ENCODE data around the gene TMEM54. TPM values are rescaled to one million over a fixed set of nuclear protein-coding genes. Genes with fewer than 3 reads are reported as not detected.
A peak's percentile ranks its signal among the peaks of the same experiment; 100 is the strongest.

The TMEM54 gene
- total and polyA plus RNA-seq, 2 experiments from 2014 or later, result 24.8 to 64.7 TPM

- 53% methylated on average over 6 of the region's 6 CpGs for whole genome bisulfite sequencing (ENCODE audit: low lambda C conversion rate, missing lambda C conversion rate)
- H3K4me1 ChIP-seq (ENCODE audit: insufficient read depth), result peaks cover 19% of the 10 kb centered on the region
- no peak overlapping the region for H3K4me2 ChIP-seq
- H3K79me2 ChIP-seq, result no peaks in the 10 kb centered on the region
- no peak overlapping the region for H2AFZ ChIP-seq
- TF ChIP-seq EZH2phosphoT487 (IDR thresholded peaks at IDR 0.05; ENCODE audit: low read depth, severe bottlenecking, unreplicated experiment) (no peak), EZH2 (IDR thresholded peaks at IDR 0.05; ENCODE audit: borderline replicate concordance) (no peak), CTCF (IDR thresholded peaks at IDR 0.05; ENCODE audit: poor library complexity) (no peak)
- H3K27me3 ChIP-seq, result no peaks in the 10 kb centered on the region
- no peak overlapping the region for H3K27ac ChIP-seq
- no peaks in the 10 kb centered on the region for H3K9me2 ChIP-seq (replicated peaks; ENCODE audit: insufficient read depth)
- H3K9me3 ChIP-seq (ENCODE audit: low read depth), result no peaks in the 10 kb centered on the region
- no peak for DNase-seq (ENCODE audit: low spot score)
- H3K4me3 ChIP-seq, result no peak overlapping the region
- H3K36me3 ChIP-seq (replicated peaks; ENCODE audit: insufficient read depth, low read depth), result no peaks in the 10 kb centered on the region
- no peaks in the 10 kb centered on the region for H4K20me1 ChIP-seq (ENCODE audit: insufficient read depth, poor library complexity, severe bottlenecking)
Measured at GRCh38 chr1:32926562-32926961, 25.4 kb upstream of the TMEM54 start.

GRCh38 chr1:32925403-32926162 lies 24.4 kb upstream of the TMEM54 start:
- no peak for TF ChIP-seq EZH2 (IDR thresholded peaks at IDR 0.05; ENCODE audit: borderline replicate concordance)
- TF ChIP-seq CTCF (IDR thresholded peaks at IDR 0.05; ENCODE audit: poor library complexity), result no peak
- no peak for TF ChIP-seq EZH2phosphoT487 (IDR thresholded peaks at IDR 0.05; ENCODE audit: low read depth, severe bottlenecking, unreplicated experiment)
- Histone ChIP-seq H3K4me2 (peak overlapping the region; percentile 67), H3K27me3 (no peaks in the 10 kb centered on the region), H3K4me3 (no peak overlapping the region), H3K4me1 (ENCODE audit: insufficient read depth) (peaks cover 19% of the 10 kb centered on the region), H3K9me3 (ENCODE audit: low read depth) (no peaks in the 10 kb centered on the region), H3K27ac (peak overlapping the region; percentile 59), H3K9me2 (replicated peaks; ENCODE audit: insufficient read depth) (no peaks in the 10 kb centered on the region), H4K20me1 (ENCODE audit: insufficient read depth, poor library complexity, severe bottlenecking) (no peaks in the 10 kb centered on the region), H3K79me2 (no peaks in the 10 kb centered on the region), H2AFZ (peak overlapping the region; percentile 53), H3K36me3 (replicated peaks; ENCODE audit: insufficient read depth, low read depth) (no peaks in the 10 kb centered on the region)
- peak; percentile 58 for DNase-seq (ENCODE audit: low spot score)
- 19% methylated on average over 24 of the region's 24 CpGs for WGBS (ENCODE audit: low lambda C conversion rate, missing lambda C conversion rate)

- no peak for TF ChIP-seq EZH2 (IDR thresholded peaks at IDR 0.05; ENCODE audit: borderline replicate concordance)
- no peak for TF ChIP-seq CTCF (IDR thresholded peaks at IDR 0.05; ENCODE audit: poor library complexity)
- TF ChIP-seq EZH2phosphoT487 (IDR thresholded peaks at IDR 0.05; ENCODE audit: low read depth, severe bottlenecking, unreplicated experiment), result no peak
- Histone ChIP-seq H4K20me1 (ENCODE audit: insufficient read depth, poor library complexity, severe bottlenecking) (no peaks in the 10 kb centered on the region), H3K79me2 (no peaks in the 10 kb centered on the region), H3K36me3 (replicated peaks; ENCODE audit: insufficient read depth, low read depth) (no peaks in the 10 kb centered on the region), H3K4me2 (peak overlapping the region; percentile 67), H3K4me3 (no peak overlapping the region), H3K9me3 (ENCODE audit: low read depth) (no peaks in the 10 kb centered on the region), H3K27ac (peak overlapping the region; percentile 59), H3K4me1 (ENCODE audit: insufficient read depth) (peaks cover 19% of the 10 kb centered on the region), H2AFZ (peak overlapping the region; percentile 53), H3K27me3 (no peaks in the 10 kb centered on the region), H3K9me2 (replicated peaks; ENCODE audit: insufficient read depth) (no peaks in the 10 kb centered on the region)
- WGBS (ENCODE audit: low lambda C conversion rate, missing lambda C conversion rate), result 16% methylated on average over 25 of the region's 31 CpGs
- peak; percentile 73 for DNase-seq (ENCODE audit: low spot score)
Measured at GRCh38 chr1:32924881-32925344, 23.7 kb upstream of the TMEM54 start.
